HepG2 (cell line): ENCODE results near the gene UTRN. TPM values are rescaled to one million over a fixed set of nuclear protein-coding genes. Genes with fewer than 3 reads are reported as not detected.

Source experiments
- CREB1 ChIP-seq, 2 experiments: fragments of 450-650 bp in 1 of 2; IDR thresholded peaks; 2 replicates each; pipeline ENCODE4 v1.6.1; 2016 to 2017; ENCODE audit warnings: control low read depth in 1 of 2, mild to moderate bottlenecking in 1 of 2, missing compliant biosample characterization in 1 of 2, missing genetic modification characterization in 1 of 2
- E2F5 ChIP-seq: sonication (generic); formaldehyde crosslinking; conservative IDR thresholded peaks from 2 replicates; pipeline ENCODE4 v1.4.0; 2020; ENCODE audit warnings: missing genetic modification reagents
- EP300 ChIP-seq, 3 experiments: sonication (generic) in 1 of 3; formaldehyde crosslinking in 1 of 3; IDR thresholded peaks; 2 replicates each; pipeline versions ENCODE4 v1.5.1 to v1.6.1; 2011 to 2020; ENCODE audit warnings: low read depth in 2 of 3, low read length in 2 of 3, borderline replicate concordance in 1 of 3, improper control_type of control experiment in 1 of 3, mild to moderate bottlenecking in 1 of 3, missing genetic modification reagents in 1 of 3, moderate library complexity in 1 of 3
- GATAD1 ChIP-seq: IDR thresholded peaks from 2 replicates; pipeline ENCODE4 v1.6.1; 2016; ENCODE audit warnings: missing genetic modification reagents, missing compliant biosample characterization
- KAT7 ChIP-seq: IDR thresholded peaks from 2 replicates; pipeline ENCODE4 v1.6.1; 2018; ENCODE audit warnings: borderline replicate concordance, missing compliant biosample characterization
- LBX2 ChIP-seq: sonication (generic); formaldehyde crosslinking; IDR thresholded peaks from 2 replicates; pipeline ENCODE4 v1.5.0; 2020; ENCODE audit warnings: missing genetic modification reagents, mild to moderate bottlenecking, borderline replicate concordance
- NCOA1 ChIP-seq: sonication (generic); formaldehyde crosslinking; IDR thresholded peaks from 2 replicates; pipeline ENCODE4 v1.9.0; 2021; ENCODE audit warnings: missing genetic modification reagents
- NR3C1 ChIP-seq: sonication (generic); formaldehyde crosslinking; IDR thresholded peaks from 2 replicates; pipeline ENCODE4 v1.4.0; 2020; ENCODE audit warnings: missing genetic modification reagents
- PAX8 ChIP-seq: sonication (generic); formaldehyde crosslinking; IDR thresholded peaks from 2 replicates; pipeline ENCODE4 v1.8.0; 2022; ENCODE audit warnings: mild to moderate bottlenecking, missing genetic modification reagents, borderline replicate concordance
- TEAD3 ChIP-seq: optimal IDR thresholded peaks from 2 replicates; pipeline ENCODE3; 2016; ENCODE audit warnings: borderline replicate concordance
- THAP7 ChIP-seq: sonication (generic); formaldehyde crosslinking; IDR thresholded peaks from 2 replicates; pipeline ENCODE4 v1.8.1; 2023; ENCODE audit warnings: mild to moderate bottlenecking, missing genetic modification reagents
- THRA ChIP-seq: sonication (generic); formaldehyde crosslinking; IDR thresholded peaks from 2 replicates; pipeline ENCODE4 v1.4.0; 2020; ENCODE audit warnings: missing genetic modification reagents, borderline replicate concordance
- WIZ ChIP-seq: sonication (generic); formaldehyde crosslinking; IDR thresholded peaks from 2 replicates; pipeline ENCODE4 v1.5.1; 2020; ENCODE audit warnings: mild to moderate bottlenecking, missing genetic modification reagents
- ZNF34 ChIP-seq: sonication (generic); formaldehyde crosslinking; IDR thresholded peaks from 2 replicates; pipeline ENCODE4 v1.4.0; 2020; ENCODE audit warnings: mild to moderate bottlenecking, missing genetic modification reagents, borderline replicate concordance
- ZNF550 ChIP-seq: sonication (generic); formaldehyde crosslinking; IDR thresholded peaks from 2 replicates; pipeline ENCODE4 v1.4.0; 2020; ENCODE audit warnings: mild to moderate bottlenecking, missing genetic modification reagents, borderline replicate concordance
- ZNF619 ChIP-seq: sonication (generic); formaldehyde crosslinking; IDR thresholded peaks from 2 replicates; pipeline ENCODE4 v1.4.0; 2020; ENCODE audit warnings: mild to moderate bottlenecking, missing genetic modification reagents
- ZNF747 ChIP-seq: sonication (generic); formaldehyde crosslinking; IDR thresholded peaks from 2 replicates; pipeline ENCODE4 v1.8.1; 2023; ENCODE audit warnings: missing genetic modification reagents, mild to moderate bottlenecking, borderline replicate concordance
- polyA plus RNA-seq, 8 experiments: library from polyadenylated mRNA; depleted of rRNA in 3 of 8; stranded (reverse) in 7 of 8; unstranded in 1 of 8; fragments of >200 nt; fragmentation: Illumina TruSeq in 4 of 8; extraction: Trizol in 4 of 8; gene quantifications; 2 replicates each; pipeline versions ENCODE4 v1.2.1 to v1.2.3, GENCODE V29; 2011 to 2016; ENCODE audit warnings: low read depth in 4 of 8, missing spikeins in 1 of 8, mixed read lengths in 1 of 8; ENCODE audit not compliant: insufficient read depth in 1 of 8
- total RNA-seq, 5 experiments: library from RNA; depleted of rRNA; stranded (reverse); fragments of >200 nt; fragmentation: Illumina TruSeq; extraction: Trizol; gene quantifications; 2 replicates each; pipeline ENCODE4 v1.2.3, GENCODE V29; 2016; ENCODE audit warnings: low read depth in 1 of 5
- TF ChIP-seq, protein P1 (sequence below): IDR thresholded peaks from 2 replicates; pipeline ENCODE4 v1.6.1; 2016; ENCODE audit warnings: low read depth, borderline replicate concordance

Gene UTRN
- total and polyA plus RNA-seq, 2 of the 13 experiments (the other 11 are each of a cell fraction or from before 2014, with no cell fraction given), result 102 to 116 TPM

DNA sequence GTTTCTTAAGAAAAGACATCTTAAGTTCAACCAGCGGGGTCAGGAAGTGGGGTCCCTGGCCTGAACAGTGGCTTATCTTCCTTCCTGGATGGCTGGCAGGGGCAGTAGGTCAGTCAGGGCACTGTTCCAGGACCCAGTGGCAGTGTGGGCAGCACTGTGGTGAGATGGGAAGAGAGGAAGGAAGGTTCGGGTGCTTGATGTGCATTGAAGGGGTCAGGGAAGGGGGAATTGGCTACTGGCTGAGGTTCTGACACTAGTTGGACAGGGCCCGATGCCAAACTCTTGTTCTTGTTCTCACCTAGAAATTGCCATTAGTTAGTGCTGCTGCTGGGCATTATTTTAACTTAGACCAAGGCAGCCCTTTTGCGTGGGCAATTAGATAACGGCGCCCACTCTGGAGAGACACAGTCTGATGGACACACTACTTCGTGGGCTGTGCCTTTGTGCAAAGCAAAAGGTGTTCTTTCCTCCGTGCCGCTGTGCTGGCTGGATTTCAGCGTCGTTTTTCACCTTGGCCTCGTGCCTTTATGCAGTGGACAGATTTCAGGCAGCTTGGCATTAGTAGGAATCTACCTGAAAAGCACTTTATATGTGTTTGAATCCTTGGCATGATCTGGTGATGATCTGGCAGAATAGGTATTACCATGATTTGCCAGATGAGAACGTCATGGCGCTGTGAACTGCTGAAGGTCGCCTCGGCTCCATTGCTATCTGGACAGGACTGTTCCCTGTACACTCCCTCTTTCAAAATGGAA lies 30.3 kb downstream of the UTRN start (continued):
- no peak for TF ChIP-seq KAT7 (CRISPR knock-in tag)
- no peak for TF ChIP-seq LBX2 (CRISPR knock-in tag)
- TF ChIP-seq EP300 (IDR thresholded peaks at IDR 0.05; ENCODE audit: low read depth in 2 of 2, low read length in 2 of 2), result no peak
- TF ChIP-seq EP300 (CRISPR knock-in tag; IDR thresholded peaks at IDR 0.05; ENCODE audit: borderline replicate concordance), result no peak
- TF ChIP-seq GATAD1 (CRISPR knock-in tag), result no peak
- 0 out of 2 replicates have a peak, but pooled peaks have one; percentile 45 for TF ChIP-seq ZNF550 (CRISPR knock-in tag)
- no peak; the same call in 1 of the 2 replicates for TF ChIP-seq ZNF747 (CRISPR knock-in tag)
- no peak for TF ChIP-seq WIZ
- TF ChIP-seq ZNF619, result no peak
- TF ChIP-seq NCOA1 (CRISPR knock-in tag), result no peak
- TF ChIP-seq TEAD3 (CRISPR knock-in tag), result peak; percentile 17
- TF ChIP-seq E2F5 (CRISPR knock-in tag), result no peak
- TF ChIP-seq THRA, result no peak
- no peak for TF ChIP-seq THAP7 (CRISPR knock-in tag)
- no peak for TF ChIP-seq NR3C1 (CRISPR knock-in tag)
- TF ChIP-seq ZNF34 (CRISPR knock-in tag), result no peak
- TF ChIP-seq, protein P1, sequence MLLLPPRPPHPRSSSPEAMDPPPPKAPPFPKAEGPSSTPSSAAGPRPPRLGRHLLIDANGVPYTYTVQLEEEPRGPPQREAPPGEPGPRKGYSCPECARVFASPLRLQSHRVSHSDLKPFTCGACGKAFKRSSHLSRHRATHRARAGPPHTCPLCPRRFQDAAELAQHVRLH (CRISPR knock-in tag), result no peak
- TF ChIP-seq PAX8 (CRISPR knock-in tag), result no peak
- TF ChIP-seq CREB1 (IDR thresholded peaks at IDR 0.05), result no peak
- no peak for TF ChIP-seq CREB1 (CRISPR knock-in tag; IDR thresholded peaks at IDR 0.05)
